Measurements from ENCODE around the gene NIN.
"Not testable (repeated sequence)": the region's sequence is repeated elsewhere in the genome, so short reads cannot be mapped to it uniquely, and the experiment has no call there.

Gene NIN

DNA sequence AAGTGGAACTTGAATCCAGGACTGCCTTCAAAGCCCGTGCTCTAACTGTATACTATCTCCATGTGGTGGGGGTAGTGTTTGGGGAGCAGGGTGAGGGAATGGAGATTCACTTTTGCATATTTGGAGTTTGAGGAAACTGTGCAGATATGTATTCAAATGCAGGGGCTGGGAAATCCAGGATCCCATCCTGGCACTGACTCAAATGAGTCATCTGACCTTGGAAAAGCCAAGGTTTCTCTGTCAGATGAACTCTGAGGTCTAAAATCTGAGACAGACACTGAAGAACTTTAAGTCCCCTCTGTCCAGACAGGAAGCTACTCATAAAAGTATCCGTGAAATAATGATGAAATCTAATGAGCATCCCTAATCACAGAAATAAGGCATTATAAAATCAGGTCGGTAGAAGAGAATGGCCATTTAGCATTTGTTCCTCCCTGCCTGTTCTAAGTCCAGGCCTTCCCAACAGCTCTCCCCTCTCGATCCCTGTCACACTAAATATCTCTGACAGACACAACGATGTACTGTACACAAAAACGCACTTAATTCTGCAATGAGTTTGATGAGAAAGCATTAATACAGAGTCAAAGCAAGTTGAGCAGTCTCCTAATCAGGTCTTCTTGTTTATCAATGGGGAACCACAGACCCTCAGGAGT is 14.4 kb downstream of the NIN start:
- DNase-seq (ENCODE audit: low read depth), result no peak

DNA sequence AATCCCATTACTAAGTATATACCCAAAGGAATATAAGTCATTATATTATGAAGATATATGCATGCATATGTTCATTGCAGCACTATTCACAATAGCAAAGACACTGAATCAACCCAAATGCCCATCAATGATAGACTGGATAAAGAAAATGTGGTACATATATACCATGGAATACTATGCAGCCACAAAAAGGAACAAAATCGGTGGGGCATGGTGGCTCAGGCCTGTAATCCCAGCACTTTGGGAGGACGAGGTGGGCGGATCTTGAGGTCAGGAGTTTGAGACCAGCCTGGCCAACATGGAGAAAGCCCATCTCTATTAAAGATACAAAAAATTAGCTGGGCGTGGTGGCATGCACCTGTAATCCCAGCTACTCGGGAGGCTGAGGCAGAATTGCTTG is 15.4 kb downstream of the NIN start:
- not testable (repeated sequence) for DNase-seq (ENCODE audit: low read depth)

DNA sequence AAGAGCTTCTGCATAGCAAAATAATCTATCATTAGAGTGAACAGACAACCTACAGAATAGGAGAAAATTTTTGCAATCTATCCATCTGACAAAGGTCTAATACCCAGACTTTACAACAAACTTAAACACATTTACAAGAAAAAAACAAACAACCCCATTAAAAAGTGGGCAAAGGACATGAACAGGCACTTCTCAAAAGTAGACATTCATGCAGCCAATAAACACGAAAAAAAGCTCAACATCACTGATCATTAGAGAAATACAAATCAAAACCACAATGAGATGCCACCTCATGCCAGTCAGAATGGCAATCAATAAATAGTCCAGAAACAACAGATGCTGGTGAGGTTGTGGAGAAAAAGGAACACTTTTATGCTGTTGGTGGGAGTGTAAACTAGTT is 15.9 kb downstream of the NIN start:
- not testable (repeated sequence) for DNase-seq (ENCODE audit: low read depth)

DNA sequence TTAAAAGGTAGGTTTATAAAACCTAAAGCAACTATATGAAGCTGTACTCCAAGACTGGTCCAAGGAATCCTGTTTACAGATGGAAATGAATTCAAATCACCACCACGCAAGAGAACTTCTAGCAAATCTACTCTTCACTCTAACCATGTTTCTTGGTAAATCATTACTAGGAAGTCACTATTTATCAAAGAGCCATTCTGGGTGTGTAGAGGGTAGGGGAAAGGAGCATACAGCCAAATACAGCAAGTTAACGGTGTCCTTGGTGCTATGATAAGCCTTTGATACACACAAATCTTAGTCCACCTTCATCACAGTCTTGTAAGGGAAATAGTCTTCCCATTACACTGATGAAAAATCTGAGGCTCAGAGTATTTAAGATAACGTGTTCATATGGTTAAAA is 16.8 kb downstream of the NIN start:
- DNase-seq (ENCODE audit: low read depth), result no peak

DNA sequence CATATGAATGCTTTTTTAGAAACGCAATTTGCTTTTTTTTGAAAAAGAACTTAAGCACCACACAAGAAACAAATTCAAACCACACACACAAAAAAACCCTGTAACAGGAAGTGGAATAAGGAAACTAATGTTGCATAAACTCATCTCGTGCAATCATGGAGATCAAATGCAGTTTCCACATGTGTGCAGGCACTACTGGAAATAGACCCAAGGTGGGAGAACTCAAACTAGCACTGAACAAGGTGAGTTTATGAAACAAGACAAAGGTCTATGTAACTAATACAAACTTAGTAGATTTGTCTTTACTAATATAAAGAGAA is 17.5 kb downstream of the NIN start:
- DNase-seq (ENCODE audit: low read depth), result no peak

DNA sequence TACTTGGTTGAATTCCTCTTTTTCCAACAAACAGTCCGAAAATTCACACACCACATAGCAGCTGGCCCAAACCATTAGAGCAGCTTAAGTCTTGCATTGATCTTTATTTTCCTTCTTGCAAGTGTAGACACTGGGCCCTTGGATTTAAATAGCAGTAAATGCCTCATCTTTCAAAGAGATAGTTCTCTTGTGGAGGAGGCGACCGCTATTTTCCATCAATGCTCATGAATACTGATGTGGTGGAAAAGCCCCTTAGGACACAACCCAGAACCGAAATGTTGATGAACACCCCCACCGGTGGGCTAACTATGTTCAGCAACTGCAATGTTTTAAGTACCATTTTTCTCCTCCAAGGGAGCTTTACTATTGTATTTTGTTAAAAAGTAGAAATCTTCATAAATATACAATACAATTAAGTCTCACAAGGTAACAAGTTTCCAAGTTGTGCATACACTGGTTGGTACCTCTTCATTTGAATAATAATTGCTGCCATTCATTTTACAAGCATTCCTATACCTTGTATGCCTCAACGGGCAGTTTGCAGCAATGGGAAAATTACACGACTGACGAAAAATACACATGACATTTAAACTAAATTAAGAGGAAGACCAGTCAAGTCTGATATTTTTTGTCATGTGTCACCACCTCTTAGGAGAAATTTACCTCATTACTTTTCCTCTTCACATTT is 18.0 kb downstream of the NIN start:
- DNase-seq (ENCODE audit: low read depth), result no peak

DNA sequence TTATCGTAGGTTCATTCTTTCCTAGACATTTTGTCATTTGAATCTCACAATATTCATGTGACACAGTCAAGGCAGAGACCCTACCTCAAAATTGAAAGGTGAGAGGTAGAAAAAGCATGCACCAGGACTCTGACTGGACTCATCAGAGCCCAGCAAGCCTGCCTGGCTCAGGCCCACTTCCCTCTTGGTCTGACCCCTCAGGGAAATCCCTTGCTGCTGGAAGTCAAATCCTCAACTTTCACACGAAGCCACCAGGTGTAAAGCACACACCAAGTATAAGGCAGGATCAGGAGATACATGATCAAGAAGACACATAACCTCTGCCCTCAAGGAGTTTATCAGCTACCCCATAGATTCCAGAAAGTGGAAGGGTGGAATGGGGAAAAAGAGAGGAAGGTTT is 18.8 kb downstream of the NIN start:
- DNase-seq (ENCODE audit: low read depth), result no peak

DNA sequence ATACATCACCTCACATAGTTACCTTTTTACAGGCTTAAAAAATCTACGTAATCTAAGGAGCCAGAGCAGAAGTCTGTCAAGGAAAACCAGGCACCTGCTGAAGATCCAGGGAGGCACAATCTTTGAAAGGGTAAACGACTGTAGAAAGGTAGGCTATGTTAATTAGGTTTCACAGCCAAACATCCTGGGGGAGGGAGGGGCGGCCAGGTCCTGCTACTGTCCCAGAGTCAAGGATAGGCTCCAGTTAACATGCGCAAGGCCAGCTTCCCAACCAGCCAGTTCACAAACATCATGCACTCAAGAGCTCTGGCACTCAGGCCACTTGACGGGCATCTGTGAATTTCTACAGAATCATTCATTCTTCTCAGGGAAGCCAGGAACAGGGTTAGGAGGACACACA is 22.9 kb downstream of the NIN start:
- DNase-seq (ENCODE audit: low read depth), result no peak

DNA sequence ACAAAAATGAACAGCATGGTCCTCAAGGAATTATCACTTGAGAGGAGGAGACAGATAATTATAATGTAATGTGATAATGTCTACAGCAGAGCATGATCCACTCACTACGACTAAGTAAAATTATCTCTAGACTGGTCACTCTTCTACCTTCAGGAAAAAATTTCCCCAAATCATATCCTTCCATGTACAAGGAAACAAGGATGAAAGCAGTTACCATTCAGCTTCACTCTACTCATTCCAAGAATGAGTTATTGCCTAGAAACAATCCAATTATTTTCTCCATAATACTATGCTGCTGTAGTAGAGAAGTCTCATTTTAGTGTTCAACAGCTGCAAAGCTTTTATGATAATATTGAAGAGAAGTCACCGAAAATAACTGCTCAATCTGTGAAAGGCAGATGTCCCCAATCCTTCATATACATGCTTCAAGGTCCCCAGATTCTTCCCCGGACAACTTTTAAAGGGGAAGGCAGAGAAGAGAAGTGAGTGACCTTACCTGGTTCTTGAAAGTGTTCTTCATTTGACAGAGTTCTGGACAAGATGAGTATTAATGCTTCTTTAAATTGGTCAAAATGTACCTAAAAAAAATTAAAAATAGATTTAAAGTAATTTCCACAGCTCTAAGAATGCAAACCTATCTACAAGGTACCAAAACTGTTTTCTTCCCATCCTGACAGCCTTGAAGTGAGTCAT is 24.6 kb downstream of the NIN start:
- DNase-seq (ENCODE audit: low read depth), result no peak

DNA sequence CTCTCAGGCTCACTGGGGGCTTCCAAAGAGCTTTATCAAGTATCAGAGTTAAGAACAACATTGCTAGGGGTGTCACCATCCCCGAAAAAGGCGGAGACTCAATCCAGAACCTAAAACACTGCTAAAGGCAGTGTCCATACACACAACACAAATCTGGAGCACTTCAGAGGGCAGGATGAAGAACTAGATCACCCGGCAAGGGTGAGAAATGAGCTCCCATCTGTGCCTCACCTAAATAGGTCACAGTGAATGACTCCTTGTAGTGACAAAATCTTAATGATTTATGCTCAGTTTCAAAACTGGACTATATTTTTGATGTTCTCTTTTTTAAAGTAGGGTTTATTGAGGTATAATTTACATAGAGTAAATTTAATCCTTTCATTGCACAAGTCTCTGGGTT is 25.6 kb downstream of the NIN start:
- no peak for DNase-seq (ENCODE audit: low read depth)

DNA sequence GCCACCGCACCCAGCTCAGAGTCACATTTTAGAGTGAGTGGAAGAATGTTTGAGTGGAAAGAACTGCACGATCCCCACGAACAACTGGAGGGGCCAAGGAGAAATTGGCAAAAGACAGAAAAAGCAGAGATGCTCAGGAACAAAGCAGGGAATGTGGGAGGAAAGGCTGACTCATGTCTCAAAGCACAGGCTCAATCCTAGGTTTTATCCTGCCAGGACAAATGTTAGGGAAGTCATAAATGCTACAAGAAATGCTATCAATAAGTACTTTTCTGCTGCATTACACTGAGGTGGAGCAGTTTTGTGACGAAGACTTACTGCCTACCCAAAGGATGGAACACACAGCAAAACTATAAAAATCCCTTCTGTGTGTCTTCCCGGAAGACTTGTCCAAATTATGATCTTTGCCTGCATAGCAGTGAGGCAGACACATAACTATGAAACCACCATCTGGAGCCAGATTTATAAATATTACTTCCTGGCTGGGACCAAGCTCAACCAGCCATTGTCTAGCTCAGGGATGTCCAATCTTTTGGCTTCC is 26.7 kb downstream of the NIN start:
- DNase-seq (ENCODE audit: low read depth), result no peak

DNA sequence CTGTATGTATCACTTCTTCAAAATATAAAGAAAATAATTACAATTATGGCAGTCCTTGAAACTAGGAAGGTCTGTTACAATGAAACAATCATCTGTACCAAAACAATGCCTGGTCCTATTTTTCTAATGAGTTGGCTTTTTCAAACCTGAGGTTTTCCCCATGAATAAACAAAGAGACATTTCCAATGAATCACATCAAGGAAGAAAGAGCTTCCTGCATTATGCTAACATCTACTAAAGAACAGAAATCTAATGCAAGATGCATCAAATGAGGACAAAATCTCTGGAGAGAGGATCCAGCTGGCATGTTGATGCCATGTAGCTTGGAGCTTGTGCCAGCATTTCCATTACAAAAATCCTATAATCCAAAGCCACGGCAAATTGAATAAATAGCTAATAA is 29.3 kb downstream of the NIN start:
- DNase-seq (ENCODE audit: low read depth), result no peak

DNA sequence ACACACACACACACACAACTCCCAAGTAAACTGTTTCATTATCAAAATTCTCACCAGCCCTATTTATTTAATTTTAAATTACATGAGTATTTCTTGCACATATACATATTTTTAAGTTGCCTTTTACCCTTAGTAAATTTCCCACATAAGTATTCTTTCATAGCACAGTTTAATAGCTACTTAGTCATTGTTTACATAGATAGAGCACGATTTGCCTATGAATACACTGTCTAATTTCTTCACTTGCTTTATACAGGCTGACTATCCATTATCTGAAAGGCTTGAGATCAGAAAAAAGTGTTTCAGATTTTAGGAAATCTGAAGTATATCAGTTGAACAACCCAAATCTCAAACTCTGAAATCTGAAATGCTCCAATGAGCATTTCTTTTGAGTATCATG is 30.9 kb downstream of the NIN start:
- DNase-seq (ENCODE audit: low read depth), result no peak

DNA sequence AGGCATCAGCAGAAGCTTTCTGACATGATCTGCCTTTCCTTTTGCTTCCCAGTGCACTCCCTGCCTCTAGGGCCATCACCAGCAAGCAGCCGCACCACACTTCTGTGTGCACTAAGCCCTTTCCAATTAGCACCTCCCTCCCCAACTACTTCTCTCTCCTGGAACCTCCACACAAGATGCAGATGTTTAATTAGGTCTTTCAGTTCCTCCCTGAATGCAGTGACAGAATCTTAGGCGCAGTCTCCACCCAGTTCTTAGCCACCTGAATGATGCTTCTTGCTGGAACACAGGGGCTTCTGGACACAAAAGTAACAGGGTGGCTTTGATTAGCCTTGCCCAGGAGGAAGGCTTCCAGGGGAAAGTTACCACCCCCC is 32.9 kb downstream of the NIN start:
- DNase-seq (ENCODE audit: low read depth), result no peak

DNA sequence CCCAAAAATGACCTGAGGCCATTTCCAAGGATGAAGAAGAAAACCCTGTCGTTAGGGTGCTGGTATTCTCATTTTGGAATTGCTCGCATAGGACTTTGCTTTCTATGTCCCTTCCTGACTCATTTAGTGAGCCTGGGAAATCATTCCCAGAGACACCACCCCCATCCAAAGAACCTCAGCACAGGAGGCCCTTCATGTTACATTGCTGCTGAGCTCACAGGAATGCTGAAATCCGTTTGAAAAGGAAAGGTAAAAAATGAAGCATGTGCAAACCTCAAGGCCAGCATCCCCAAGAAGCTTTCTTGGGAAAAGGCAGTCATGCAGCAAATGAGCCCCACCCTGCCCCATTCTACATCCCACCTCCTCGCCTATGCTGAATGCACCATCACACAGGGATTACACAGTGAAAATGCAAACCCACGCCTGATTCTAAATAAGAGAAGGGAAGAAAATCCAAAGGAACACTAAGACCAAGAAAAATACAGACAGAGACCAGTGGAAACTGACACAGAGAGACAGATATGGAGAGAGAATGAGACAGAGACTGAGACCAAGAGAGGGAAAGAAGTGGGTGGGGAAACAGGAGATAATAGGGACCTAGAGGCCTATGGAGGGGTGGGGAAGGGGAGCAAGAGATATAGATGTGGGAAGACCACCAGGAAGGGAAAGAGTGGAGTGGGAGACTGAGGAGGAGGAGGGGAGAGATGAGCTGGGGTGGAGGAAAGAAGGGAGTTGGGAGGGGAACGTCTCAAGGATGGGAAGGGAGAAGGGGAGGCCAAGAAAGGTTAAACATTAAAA is 33.5 kb downstream of the NIN start:
- DNase-seq (ENCODE audit: low read depth), result no peak

DNA sequence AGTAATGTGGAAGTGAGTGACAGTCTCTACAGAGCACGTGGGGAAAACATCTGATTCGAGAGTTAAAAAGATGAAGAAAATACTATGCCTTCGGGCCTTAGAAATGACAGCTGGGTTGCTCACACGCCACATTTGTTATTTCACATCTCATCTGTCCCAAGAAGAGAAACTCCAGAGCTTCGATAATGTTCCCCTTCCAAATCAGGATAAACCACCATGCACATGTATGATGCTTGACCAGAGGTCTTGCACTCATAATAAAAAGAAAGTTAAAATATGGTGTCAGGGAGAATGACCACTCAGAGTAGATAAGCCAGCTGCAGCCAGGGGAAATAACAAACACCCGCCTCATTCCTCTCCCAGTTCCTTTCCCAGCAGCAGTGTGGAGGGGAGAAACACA is 34.6 kb downstream of the NIN start:
- no peak for DNase-seq (ENCODE audit: low read depth)

DNA sequence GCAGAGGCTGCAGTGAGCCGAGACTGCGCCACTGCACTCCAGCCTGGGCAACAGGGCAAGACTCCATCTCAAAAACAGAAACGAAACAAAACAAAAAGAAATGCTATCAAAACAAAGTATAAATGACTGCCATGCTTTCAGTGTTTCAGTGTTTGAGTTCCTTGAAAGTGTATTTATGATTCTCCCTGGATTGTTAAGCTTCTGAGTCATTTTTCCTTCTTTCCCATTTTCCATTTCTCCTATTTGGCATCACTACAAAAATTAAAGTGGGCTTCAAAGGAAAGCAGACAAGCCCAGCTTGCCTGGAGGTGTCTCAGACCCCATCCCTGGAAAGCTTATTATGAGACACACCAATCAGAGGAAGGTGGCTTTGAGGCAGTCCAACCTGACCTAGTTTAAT is 35.1 kb downstream of the NIN start:
- DNase-seq (ENCODE audit: low read depth), result no peak

DNA sequence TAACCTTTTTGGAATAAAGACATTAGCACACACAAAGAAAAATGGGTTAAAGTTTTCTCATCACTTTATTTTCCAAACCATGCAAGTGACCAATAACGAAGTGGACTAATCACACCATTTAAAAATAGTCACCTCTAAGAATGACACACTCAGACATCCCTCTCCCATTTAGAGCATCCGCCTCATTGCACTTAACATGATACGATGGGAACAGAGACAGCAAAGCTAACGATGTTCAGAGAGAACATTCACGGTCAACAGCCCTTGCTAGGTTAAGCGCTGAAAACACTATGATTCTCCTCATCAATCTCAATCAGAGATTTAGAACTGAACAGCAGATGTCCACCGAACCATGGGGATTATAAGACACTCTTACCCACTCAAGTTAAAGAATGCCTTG is 35.8 kb downstream of the NIN start:
- no peak for DNase-seq (ENCODE audit: low read depth)

DNA sequence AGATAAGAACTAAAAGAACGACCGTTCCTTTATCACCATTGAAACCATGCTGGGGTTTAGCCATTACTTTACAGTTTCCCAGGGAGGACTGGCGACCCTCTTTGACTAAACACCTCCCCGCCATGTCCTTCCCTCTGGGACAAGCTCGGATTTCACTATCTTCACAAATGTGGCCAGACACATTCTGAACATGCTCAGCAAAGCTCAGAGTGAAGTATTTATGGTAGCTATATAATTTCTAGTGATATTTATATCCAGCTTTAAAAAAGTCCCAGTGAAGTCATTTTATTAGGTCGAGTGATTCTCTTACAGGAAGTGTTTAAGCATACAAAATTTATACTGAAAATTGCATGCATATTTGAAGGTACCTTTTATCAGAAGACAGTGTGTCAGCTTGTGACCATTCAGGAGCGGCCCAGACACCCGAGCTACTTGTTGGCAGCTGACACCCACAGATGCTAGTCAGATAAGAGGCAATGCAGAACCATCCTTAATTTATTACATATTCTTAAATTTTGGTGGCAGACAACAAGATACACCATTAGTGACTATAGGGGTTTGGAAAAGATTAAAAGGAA is 36.8 kb downstream of the NIN start:
- DNase-seq (ENCODE audit: low read depth), result no peak

DNA sequence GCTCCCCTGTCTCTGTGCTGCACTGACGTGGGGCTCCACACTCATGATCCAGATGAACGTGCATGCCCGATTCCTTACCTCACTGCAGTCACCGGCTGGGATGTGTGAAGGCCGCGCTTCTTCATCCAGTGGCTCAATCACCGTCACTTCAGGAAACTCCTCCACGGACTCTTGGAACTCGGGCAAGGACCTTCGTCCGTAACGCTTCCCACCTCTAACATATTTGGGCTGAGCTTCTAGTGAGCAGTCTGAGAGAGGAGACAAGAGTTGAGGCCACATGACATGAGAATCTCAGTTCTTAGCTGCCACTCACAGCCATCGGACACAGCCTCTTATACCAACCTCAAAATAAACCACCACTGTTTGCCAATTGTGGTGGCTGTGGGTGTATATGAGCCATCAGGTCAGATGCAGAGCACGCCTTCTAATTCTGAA is 38.3 kb downstream of the NIN start:
- DNase-seq (ENCODE audit: low read depth), result no peak

DNA sequence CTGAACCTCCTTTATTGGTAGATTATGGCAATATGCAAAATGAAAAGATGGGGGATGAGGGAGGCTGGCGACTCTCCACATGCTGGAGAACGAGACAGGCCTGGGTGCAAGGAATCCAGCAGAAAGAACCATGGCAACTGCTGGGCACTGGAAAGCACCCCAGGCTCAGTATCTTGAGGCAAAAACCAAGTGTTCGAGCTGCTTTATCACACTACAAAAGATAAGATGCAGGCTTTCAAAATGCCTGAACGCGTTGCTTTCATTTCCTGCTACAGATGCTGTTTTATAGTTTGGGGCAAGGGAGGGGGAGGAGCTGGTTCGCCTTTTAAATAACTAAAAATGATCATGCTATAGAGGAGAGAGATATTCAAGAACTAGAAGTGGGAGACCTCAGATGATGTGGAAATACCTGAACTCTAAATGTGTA is 38.9 kb downstream of the NIN start:
- DNase-seq (ENCODE audit: low read depth), result no peak

DNA sequence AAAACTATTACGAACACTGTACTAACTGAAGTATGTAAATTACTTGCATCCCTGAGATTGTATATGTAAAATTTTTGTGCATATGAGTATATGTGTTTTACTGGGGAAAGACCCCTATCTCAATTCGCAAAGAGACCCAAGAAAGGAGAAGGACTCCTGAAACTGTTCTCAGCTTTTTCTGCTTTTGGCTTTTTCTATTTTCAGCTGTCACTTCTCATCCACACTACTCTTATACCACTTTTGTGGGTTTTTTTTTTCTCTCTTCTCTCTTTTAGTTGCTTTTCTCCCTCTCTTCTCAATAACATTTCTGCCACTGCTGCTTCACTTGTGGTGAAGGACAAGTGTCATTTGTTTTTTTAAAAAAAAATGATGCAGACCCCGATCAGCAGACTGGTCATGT is 39.8 kb downstream of the NIN start:
- no peak for DNase-seq (ENCODE audit: low read depth)

Measured in CMK (cell line).